ENCODE measurements around the gene TEF. TPM values are rescaled to one million over a fixed set of nuclear protein-coding genes. Genes with fewer than 3 reads are reported as not detected.
"Not testable (repeated sequence)": the region's sequence is repeated elsewhere in the genome, so short reads cannot be mapped to it uniquely, and the experiment has no call there.

The TEF gene
- total RNA-seq, 3 donors from 2014 or later (not counting 1 experiment from before 2014, with no cell fraction given), result 2.7 to 5.5 (median 3.0) TPM

DNA sequence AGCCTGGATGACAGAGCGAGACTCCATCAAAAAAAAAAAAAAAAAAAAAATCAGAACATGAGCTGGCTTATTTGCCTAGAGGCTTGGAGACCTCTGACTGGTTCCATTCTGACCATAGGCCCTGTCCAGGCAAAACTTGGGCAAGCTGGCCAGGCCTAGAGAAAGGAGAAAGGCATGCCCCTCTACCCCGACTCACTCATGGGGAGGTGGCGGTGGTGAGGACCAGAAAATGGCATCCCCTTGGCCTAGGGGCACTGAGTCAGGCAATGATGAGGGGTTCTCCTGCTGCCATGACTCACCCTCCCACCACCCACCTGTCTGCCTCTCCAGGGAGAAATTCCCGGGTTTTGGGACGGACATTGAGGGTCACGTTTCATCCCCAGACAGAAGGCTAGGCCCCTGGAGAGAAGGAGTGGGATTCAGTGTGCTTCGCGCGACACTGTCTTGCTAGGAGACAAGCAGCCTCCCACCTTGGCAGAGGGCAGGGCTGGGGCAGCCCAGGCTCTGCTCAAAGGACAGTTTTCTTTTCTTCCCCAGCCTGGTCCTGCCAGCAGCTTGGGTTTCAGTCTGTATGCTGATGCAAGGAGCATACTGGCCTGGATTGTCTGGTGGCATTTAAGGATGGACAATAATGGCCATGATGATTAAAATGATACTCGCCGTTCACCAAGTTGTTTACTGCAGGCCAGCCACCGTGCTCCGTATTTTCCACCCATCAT is 47.6 kb downstream of the TEF start:
- Histone ChIP-seq H3K36me3 (ENCODE audit: control insufficient read depth, insufficient read depth, low read length) (peaks cover 28% of the 10 kb centered on the region), H3K9me3 (ENCODE audit: control insufficient read depth, insufficient read depth, low read length) (no peaks in the 10 kb centered on the region), H3K27me3 (ENCODE audit: control insufficient read depth, insufficient read depth, low read length) (no peaks in the 10 kb centered on the region), H3K4me3 (ENCODE audit: low read length) (no peak overlapping the region), H3K27ac (ENCODE audit: low read length) (no peak overlapping the region), H3K4me1 (ENCODE audit: control insufficient read depth, insufficient read depth, low read length) (peaks cover 16% of the 10 kb centered on the region)
- Mint-ChIP-seq H3K4me3 (no peak overlapping the region), H3K36me3 (no peaks in the 10 kb centered on the region), H3K9me3 (no peaks in the 10 kb centered on the region), H3K27me3 (ENCODE audit: low read depth in 2 of 2) (no peaks in the 10 kb centered on the region), H3K27ac (no peak overlapping the region), H3K4me1 (peaks cover 17 to 18% of the 10 kb centered on the region in 2 donors)
- no peak for DNase-seq
- intact Hi-C loops (cut with micrococcal nuclease), result no loop called here
- 96% methylated on average over 13 of the region's 13 CpGs for WGBS (ENCODE audit: insufficient coverage)
- ATAC-seq, result no peak
- TF ChIP-seq, protein P1, sequence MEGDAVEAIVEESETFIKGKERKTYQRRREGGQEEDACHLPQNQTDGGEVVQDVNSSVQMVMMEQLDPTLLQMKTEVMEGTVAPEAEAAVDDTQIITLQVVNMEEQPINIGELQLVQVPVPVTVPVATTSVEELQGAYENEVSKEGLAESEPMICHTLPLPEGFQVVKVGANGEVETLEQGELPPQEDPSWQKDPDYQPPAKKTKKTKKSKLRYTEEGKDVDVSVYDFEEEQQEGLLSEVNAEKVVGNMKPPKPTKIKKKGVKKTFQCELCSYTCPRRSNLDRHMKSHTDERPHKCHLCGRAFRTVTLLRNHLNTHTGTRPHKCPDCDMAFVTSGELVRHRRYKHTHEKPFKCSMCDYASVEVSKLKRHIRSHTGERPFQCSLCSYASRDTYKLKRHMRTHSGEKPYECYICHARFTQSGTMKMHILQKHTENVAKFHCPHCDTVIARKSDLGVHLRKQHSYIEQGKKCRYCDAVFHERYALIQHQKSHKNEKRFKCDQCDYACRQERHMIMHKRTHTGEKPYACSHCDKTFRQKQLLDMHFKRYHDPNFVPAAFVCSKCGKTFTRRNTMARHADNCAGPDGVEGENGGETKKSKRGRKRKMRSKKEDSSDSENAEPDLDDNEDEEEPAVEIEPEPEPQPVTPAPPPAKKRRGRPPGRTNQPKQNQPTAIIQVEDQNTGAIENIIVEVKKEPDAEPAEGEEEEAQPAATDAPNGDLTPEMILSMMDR (IDR thresholded peaks at IDR 0.05), result no peak

DNA sequence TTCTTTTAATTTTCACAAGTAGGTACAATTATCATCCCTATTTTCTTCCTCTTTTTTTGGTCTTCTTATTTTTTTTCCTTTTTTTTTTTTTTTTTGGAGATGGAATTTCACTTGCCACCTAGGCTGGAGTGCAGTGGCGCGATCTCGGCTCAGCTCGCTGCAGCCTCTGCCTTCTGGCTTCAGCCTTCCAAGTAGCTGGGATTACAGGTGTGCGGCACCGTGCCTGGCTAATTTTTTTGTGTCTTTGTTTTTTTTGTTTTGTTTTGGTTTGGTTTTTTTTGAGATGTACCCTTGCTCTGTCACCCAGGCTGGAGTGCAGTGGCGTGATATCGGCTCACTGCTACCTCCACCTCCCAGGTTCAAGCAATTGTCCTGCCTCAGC is 48.2 kb downstream of the TEF start:
- no peak for DNase-seq
- H3K4me3 ChIP-seq (ENCODE audit: low read length), result no peak overlapping the region
- H3K36me3 ChIP-seq (ENCODE audit: control insufficient read depth, insufficient read depth, low read length), result peaks cover 30% of the 10 kb centered on the region
- H3K9me3 ChIP-seq (ENCODE audit: control insufficient read depth, insufficient read depth, low read length), result no peaks in the 10 kb centered on the region
- TF ChIP-seq, protein P1 (IDR thresholded peaks at IDR 0.05), result no peak
- no peak for ATAC-seq
- 96% methylated on average over 6 of the region's 8 CpGs for WGBS (ENCODE audit: insufficient coverage)
- Mint-ChIP-seq H3K27ac (no peak overlapping the region), H3K27me3 (ENCODE audit: low read depth in 2 of 2) (no peaks in the 10 kb centered on the region), H3K9me3 (no peaks in the 10 kb centered on the region), H3K4me1 (peaks cover 17 to 18% of the 10 kb centered on the region in 2 donors), H3K4me3 (no peak overlapping the region), H3K36me3 (no peaks in the 10 kb centered on the region)
- no peak overlapping the region for H3K27ac ChIP-seq (ENCODE audit: low read length)
- H3K27me3 ChIP-seq (ENCODE audit: control insufficient read depth, insufficient read depth, low read length), result no peaks in the 10 kb centered on the region
- peaks cover 16% of the 10 kb centered on the region for H3K4me1 ChIP-seq (ENCODE audit: control insufficient read depth, insufficient read depth, low read length)
- intact Hi-C loops (cut with micrococcal nuclease), result no loop called here

DNA sequence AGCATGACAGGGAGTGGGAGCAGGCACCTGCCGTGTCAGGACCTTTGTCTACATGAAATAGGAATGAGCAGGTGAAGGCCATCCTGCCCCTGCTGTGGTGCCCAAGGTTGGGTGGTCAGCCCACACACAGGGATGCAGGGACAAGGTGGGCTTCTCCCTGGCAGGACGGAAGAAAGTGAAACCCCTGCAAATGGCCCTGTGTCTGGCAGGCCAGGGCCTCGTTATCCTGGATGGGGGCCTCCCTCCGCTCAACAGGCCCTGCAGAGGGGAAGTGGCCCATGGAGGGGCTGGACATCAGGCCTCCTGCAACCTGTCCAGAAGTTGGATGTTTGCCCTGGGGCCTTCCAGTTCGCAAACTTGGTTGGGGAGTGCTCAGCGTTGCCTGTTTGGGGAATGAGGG is 49.9 kb downstream of the TEF start:
- Histone ChIP-seq H3K36me3 (ENCODE audit: control insufficient read depth, insufficient read depth, low read length) (peaks cover 42% of the 10 kb centered on the region), H3K9me3 (ENCODE audit: control insufficient read depth, insufficient read depth, low read length) (no peaks in the 10 kb centered on the region), H3K4me3 (ENCODE audit: low read length) (no peak overlapping the region), H3K4me1 (ENCODE audit: control insufficient read depth, insufficient read depth, low read length) (peaks cover 7% of the 10 kb centered on the region), H3K27ac (ENCODE audit: low read length) (no peak overlapping the region), H3K27me3 (ENCODE audit: control insufficient read depth, insufficient read depth, low read length) (no peaks in the 10 kb centered on the region)
- Mint-ChIP-seq H3K27ac (peak overlapping the region; percentile 24 to 43), H3K27me3 (ENCODE audit: low read depth in 2 of 2) (no peaks in the 10 kb centered on the region), H3K36me3 (no peaks in the 10 kb centered on the region), H3K4me3 (no peak overlapping the region), H3K4me1 (peaks cover 10 to 24% of the 10 kb centered on the region in 2 donors), H3K9me3 (no peaks in the 10 kb centered on the region)
- ATAC-seq, result no peak
- TF ChIP-seq, protein P1 (IDR thresholded peaks at IDR 0.05), result no peak
- intact Hi-C loops (cut with micrococcal nuclease), result no loop called here
- DNase-seq, result no peak
- WGBS (ENCODE audit: insufficient coverage), result 95% methylated on average over 6 of the region's 6 CpGs

DNA sequence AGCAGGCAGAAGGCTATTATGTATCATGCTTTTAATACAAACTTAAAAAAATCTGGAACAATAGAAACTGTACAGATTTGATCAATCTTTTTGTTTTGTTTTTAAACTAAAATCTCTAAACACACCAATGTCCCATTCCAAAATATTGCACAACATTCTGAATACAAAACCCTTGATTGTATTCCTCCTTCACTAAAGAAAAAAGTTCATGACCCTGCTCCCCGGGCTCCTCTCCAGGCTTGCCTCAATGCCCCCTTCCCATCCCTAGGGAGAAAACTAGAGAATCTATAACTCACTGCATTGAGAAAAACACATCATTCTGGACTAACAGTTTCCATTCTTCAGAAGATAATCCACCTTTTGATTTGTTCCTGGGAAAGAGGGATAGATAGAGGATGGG is 51.7 kb downstream of the TEF start:
- H3K27me3 ChIP-seq (ENCODE audit: control insufficient read depth, insufficient read depth, low read length); H3K27ac ChIP-seq (ENCODE audit: low read length); ATAC-seq; H3K9me3 Mint-ChIP-seq; H3K9me3 ChIP-seq (ENCODE audit: control insufficient read depth, insufficient read depth, low read length); DNase-seq; H3K4me3 ChIP-seq (ENCODE audit: low read length); H3K27me3 Mint-ChIP-seq (ENCODE audit: low read depth in 2 of 2); intact Hi-C loops (cut with micrococcal nuclease); H3K4me1 ChIP-seq (ENCODE audit: control insufficient read depth, insufficient read depth, low read length); H3K27ac Mint-ChIP-seq; H3K36me3 Mint-ChIP-seq; H3K4me3 Mint-ChIP-seq: not testable (repeated sequence)
- WGBS (ENCODE audit: insufficient coverage), result 100% methylated on average over 1 of the region's 1 CpG
- H3K4me1 Mint-ChIP-seq, result peaks cover 6 to 25% of the 10 kb centered on the region in 2 donors
- H3K36me3 ChIP-seq (ENCODE audit: control insufficient read depth, insufficient read depth, low read length), result peaks cover 39% of the 10 kb centered on the region

DNA sequence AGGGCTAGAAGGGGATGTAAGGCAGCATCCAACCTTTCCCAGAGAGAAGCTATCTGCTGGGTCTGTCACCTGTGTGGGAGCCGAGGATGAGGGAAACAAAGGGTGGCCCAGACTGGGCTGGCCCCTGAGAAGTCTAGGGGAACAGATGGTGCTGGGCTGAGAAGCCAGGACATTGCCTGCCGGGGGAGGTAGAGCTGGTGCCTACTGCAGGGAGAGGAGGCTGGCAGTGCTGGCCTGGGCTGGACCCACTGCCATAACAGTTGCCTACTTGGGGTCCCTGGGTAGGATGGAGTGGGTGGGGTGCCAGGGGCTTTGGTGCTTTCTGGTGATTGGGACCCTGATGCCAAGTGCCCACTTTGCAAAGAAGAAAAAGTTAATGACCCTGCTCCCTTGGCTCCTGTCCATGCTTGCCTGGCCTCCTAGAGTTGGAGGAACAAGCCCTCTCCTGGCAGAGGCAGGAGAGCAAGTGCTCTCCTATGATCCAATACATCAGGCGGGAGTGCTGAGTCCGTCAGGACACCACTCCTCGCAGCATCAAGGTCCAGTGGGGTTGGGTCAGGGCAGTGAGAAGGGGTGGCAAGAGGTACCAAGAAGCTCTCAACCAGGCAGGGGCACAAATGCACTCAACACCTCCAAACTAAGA is 52.7 kb downstream of the TEF start:
- WGBS (ENCODE audit: insufficient coverage), result 93% methylated on average over 5 of the region's 5 CpGs
- DNase-seq; intact Hi-C loops (cut with micrococcal nuclease); H3K27me3 Mint-ChIP-seq (ENCODE audit: low read depth in 2 of 2); H3K36me3 Mint-ChIP-seq; H3K4me1 ChIP-seq (ENCODE audit: control insufficient read depth, insufficient read depth, low read length); H3K9me3 ChIP-seq (ENCODE audit: control insufficient read depth, insufficient read depth, low read length); H3K27me3 ChIP-seq (ENCODE audit: control insufficient read depth, insufficient read depth, low read length); ATAC-seq; H3K4me3 Mint-ChIP-seq; H3K27ac ChIP-seq (ENCODE audit: low read length); H3K4me3 ChIP-seq (ENCODE audit: low read length); H3K9me3 Mint-ChIP-seq: not testable (repeated sequence)
- Mint-ChIP-seq H3K4me1 (peaks cover 6 to 25% of the 10 kb centered on the region in 2 donors), H3K27ac (peak overlapping the region in 1 of 2 donors; percentile 45)
- H3K36me3 ChIP-seq (ENCODE audit: control insufficient read depth, insufficient read depth, low read length), result peaks cover 44% of the 10 kb centered on the region

Data from natural killer cell (primary cell).